HG03457 (cell line): Measurements from ENCODE around the gene RELCH.
"Not testable (repeated sequence)": the region's sequence is repeated elsewhere in the genome, so short reads cannot be mapped to it uniquely, and the experiment has no call there.

Source experiments
- ATAC-seq: cut with Tn5 transposase; IDR thresholded peaks from one replicate; pipeline ENCODE4 v1.9.1; 2021; ENCODE audit warnings: moderate number of reproducible peaks; ENCODE audit not compliant: unreplicated experiment

The RELCH gene, protein sequence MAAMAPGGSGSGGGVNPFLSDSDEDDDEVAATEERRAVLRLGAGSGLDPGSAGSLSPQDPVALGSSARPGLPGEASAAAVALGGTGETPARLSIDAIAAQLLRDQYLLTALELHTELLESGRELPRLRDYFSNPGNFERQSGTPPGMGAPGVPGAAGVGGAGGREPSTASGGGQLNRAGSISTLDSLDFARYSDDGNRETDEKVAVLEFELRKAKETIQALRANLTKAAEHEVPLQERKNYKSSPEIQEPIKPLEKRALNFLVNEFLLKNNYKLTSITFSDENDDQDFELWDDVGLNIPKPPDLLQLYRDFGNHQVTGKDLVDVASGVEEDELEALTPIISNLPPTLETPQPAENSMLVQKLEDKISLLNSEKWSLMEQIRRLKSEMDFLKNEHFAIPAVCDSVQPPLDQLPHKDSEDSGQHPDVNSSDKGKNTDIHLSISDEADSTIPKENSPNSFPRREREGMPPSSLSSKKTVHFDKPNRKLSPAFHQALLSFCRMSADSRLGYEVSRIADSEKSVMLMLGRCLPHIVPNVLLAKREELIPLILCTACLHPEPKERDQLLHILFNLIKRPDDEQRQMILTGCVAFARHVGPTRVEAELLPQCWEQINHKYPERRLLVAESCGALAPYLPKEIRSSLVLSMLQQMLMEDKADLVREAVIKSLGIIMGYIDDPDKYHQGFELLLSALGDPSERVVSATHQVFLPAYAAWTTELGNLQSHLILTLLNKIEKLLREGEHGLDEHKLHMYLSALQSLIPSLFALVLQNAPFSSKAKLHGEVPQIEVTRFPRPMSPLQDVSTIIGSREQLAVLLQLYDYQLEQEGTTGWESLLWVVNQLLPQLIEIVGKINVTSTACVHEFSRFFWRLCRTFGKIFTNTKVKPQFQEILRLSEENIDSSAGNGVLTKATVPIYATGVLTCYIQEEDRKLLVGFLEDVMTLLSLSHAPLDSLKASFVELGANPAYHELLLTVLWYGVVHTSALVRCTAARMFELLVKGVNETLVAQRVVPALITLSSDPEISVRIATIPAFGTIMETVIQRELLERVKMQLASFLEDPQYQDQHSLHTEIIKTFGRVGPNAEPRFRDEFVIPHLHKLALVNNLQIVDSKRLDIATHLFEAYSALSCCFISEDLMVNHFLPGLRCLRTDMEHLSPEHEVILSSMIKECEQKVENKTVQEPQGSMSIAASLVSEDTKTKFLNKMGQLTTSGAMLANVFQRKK

GRCh38 chr18:62186774-62187542 is at the start of gene RELCH, which contains the start of gene PIGN:
Gene RELCH (plus strand): TSS chr18:62187255. CDS start chr18:62187506, 251 bp downstream.
Gene PIGN (minus strand): TSS chr18:62187056. CDS start chr18:62161353, 25,703 bp downstream.
- ATAC-seq, result peak; percentile 83

DNA sequence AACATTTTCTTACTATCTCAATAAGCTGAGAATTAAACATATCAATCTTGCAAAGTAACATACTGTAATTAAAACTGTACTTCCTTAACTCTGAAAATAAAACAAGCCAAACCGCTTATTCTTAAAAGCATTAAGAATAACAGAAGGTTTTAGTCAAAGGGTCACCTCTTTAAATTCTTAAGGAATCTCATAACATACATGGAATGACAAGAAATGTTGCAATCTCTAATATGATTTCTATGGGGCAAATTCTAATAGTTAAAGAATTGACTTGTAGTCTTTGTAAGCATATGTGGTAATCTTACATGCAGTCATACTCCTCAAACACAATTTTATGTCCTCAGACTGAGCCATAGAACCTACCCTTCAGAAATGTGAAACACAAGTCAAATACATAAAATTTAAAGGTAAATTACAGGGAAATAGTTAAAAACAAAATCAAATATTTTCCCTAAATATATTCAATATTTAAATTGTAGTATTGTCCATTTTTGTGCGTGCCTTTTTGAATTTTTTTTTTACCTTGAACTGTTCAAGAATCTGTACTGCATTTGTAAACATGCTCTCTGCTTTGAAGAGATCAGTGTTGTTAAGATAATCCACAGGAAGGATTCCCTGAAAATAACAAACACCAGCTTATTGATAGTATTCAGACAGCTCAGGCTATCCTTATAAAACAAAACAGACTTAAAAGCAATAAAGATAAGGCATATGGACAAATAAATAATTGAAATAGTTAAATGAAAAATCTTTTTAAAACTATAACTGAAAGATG is 48.4 kb upstream of the RELCH start:
- ATAC-seq, result no peak

- ATAC-seq, result no peak
These were observed 46.8 kb upstream of the RELCH start for GRCh38 chr18:62140259-62140658.

- ATAC-seq, result no peak
These were observed 42.7 kb upstream of the RELCH start for GRCh38 chr18:62144338-62144737.

DNA sequence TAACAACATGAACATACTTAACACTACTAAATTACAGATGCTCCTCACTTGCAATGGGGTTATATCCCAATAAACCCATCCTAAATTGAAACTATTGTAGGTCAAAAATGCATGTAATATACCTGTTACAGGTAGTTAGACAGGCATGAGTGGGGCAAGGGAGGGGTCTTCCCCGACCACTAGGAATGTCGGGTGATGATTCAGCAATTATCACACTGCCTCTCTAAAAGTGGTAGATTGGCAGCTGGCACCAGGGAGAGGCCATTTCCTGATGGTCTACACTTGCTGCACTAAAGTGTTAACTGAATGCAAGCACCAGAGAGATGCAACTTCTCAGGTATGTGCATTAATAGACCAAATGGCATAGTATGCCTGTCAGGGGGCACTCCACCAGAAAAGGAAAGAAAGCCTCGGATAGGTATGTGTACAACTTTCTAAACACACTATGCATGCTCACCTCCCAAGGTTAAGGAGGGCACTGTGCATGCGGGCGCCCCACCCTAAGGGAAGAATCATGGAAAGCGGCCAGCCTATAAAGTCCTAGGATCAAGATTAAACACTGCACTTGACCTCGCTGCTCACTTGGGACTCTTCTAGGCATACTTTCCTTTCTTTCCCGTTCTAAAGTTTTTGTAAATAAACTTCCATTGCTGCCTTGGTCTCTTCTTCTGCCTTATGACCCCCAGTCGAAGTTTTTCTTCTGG is 35.8 kb upstream of the RELCH start:
- ATAC-seq, result no peak

DNA sequence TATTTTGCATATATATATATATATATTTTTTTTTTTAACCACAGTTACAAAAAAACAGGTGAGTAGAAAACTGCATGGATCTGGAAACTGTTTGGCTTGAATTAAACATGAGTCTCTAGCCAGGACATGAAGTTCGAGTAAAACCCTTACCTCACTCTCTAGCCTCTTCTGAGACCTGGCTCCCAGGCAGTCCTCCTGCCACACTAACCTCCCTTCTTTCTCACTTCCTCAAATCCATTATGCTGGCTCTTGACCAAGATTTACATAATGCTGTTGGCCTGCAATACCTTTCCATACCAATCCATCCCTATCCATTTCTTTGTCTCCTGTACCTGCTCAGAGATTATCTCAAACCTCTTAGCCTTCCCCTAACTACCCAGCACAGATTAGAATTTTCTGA is 34.2 kb upstream of the RELCH start:
- peak; percentile 84 for ATAC-seq

GRCh38 chr18:62157843-62158242 is 29.2 kb upstream of the RELCH start:
- ATAC-seq, result no peak

DNA sequence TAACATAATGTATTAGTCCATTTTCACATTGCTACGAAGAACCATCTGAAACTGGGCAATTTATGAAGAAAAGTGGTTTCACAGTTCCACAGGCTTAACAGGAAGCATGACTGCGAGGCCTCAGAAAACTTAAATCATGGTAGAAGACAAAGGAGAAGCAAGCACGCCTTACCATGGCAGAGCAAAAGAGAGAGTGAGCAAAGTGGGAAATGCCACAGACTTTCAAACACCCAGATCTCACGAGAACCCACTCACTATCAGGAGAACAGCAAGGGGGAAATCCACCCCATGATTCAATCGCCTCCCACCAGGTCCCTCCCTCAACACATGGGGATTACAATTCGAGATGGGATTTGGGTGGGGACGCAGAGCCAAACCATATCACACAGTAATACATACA is 22.7 kb upstream of the RELCH start:
- no peak for ATAC-seq

DNA sequence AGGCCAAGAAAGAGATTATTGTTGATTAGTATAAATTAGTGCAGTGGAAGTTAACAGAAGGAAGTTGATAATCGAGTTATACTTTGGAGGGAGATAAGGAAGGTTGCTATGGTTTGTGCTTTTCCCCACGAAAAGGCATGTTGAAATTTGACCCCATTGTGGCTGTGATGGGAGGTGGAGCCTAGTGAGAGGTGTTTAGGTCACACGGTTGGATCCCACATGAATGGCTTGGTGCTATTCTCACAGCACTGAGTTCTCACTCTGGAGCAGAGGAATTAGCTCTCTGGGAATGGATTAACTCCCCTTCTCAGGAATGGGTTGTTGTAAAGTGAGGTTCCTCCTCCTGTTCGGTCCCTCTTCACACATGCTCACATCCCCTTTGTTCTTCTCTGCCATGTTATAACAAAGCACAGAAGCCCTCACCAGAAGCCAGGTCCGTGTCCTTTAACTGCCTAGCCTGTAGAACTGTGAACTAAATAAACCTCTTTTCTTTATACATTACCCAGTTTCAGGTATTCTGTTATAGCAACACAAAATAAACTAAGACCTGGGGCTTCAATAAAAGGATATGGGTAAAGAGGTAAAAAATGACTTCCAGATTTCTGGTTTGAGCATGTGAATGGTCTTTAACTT is 22.1 kb upstream of the RELCH start:
- no peak for ATAC-seq

DNA sequence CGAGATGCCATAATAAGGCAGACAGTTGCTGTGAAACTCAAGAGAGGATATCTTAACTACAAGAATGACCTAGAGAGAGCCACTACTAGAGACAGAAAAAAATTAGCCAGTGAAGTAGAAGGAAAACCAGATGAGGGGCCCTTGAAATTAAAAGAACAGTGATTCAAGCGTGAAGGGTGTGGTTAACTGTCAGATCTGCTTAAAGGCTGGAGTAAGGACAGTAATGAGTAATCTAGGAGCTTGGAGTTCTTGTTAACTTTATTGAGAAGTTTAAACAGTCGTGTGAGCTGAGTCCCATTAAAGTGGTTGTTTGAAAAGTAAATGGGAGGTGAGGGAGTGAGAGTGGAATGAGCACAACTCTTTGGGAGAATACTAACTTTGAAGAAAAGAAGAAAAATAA is 21.5 kb upstream of the RELCH start:
- ATAC-seq, result no peak

DNA sequence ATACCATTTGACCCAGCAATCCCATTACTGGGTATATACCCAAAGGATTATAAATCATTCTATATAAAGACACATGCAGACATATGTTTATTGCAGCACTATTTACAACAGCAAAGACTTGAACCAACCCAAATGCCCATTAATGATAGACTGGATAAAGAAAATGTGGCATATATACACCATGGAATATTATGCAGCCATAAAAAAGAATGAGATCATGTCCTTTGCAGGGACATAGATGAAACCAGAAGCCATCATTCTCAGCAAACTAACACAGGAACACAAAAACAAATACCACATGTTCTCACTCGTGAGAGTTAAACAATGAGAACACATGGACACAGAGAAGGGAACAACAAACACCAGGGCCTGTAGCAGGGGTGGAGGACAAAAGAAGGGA is 20.5 kb upstream of the RELCH start:
- not testable (repeated sequence) for ATAC-seq

GRCh38 chr18:62170857-62171256 is 16.2 kb upstream of the RELCH start:
- no peak for ATAC-seq

DNA sequence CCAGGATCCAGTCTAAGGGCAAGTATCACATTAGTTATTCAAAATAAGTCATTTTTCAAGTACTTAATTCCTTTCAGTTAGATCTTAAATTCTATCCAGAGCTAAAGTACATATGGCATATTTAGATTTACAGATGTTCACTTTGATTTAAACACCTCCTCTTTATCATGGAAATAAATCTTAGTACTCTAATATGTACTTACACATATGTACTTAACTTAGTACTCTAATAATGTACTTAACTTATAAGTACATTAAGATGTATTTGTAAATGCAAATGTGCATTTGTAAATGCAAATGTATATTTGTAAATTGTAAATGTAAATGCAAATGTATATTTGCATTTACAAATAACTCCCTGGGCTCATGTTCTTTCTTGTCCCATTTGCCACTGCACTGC is 14.8 kb upstream of the RELCH start:
- ATAC-seq, result no peak

- no peak for ATAC-seq
These were observed 11.5 kb upstream of the RELCH start for GRCh38 chr18:62175521-62175920.

DNA sequence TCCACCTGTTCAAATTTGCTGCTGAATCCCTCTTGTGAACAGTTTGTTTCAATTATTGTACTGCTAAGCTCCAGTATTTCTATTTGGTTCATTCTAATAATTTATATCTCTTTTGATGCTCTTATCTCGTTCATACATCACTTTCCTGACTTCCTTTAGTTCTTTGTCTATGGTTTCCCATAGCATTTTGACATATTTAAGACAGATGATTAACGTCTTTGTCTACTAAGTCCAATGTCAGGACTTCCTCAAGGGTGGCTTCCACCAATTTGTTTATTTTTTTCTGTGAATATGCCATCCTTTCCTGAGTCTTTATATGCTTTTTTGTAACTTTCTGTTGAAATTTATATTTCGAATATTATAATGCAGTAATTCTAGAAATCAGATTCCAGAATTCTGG is 9.8 kb upstream of the RELCH start:
- ATAC-seq, result no peak

- ATAC-seq, result no peak
These were observed 7.8 kb upstream of the RELCH start for GRCh38 chr18:62179213-62179612.

DNA sequence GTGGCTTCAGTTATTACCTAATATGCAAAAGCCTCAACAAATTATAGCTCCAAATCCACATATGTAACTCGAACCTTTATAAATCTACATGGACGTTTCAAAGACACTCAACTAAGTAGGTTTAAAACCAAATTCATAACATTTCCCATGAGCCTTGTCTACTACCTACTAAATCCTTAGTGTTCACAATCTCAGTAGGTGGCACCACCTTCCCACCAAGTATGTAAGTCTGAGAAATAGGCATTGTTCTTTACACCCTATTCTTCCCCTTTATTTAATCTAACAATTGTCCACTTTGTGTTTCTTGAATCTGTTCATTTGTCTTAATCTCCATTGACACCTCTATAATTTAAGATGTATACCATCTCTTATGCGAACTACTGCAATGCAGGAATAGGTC is 4.8 kb upstream of the RELCH start:
- ATAC-seq, result no peak

- ATAC-seq, result no peak
These were observed 3.4 kb upstream of the RELCH start for GRCh38 chr18:62183578-62184195.
